Keratinocyte (primary cell): ENCODE results near the gene POLR1B.

ENCODE experiments used
- EZH2 ChIP-seq: IDR thresholded peaks from one replicate; pipeline ENCODE4 v1.6.1; 2012; ENCODE audit warnings: inconsistent platforms, mild to moderate bottlenecking, low read length, moderate library complexity
- TF ChIP-seq, protein P1 (sequence below), 3 experiments: IDR thresholded peaks in 1 of 3; conservative IDR thresholded peaks in 1 of 3; optimal IDR thresholded peaks in 1 of 3; 2 replicates in 2 of 3; 3 replicates in 1 of 3; pipeline versions ENCODE3 to v1.5.1; 2011; ENCODE audit warnings: low read length in 3 of 3, mild to moderate bottlenecking in 3 of 3, moderate library complexity in 2 of 3, control low read depth in 1 of 3, inconsistent platforms in 1 of 3; ENCODE audit not compliant: insufficient read depth in 2 of 3; ENCODE audit errors: extremely low read depth in 1 of 3

DNA sequence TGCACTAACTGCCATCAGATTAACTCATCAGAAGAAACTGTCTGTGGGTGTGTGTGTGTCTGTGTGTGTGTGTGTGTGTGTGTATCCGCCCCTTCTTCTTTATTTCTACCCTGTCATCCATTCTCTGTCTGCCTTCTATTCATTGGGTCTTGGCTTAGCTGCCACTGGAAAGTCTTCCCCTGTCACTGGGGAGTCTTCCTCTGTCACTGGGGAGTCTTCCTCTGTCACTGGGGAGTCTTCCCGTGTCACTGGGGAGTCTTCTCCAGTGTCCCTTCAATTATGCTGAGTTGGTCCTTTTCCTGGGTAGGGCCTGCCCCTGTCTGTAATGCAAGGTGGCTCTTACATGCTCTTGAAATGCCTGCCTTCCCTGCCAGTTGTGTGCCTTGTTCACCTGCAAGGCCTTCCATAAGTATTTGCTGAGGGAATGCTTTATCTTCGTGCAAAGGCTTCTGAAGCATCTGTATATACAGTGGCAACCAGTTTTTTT, 18.9 kb upstream of the POLR1B start:
- TF ChIP-seq, protein P1, sequence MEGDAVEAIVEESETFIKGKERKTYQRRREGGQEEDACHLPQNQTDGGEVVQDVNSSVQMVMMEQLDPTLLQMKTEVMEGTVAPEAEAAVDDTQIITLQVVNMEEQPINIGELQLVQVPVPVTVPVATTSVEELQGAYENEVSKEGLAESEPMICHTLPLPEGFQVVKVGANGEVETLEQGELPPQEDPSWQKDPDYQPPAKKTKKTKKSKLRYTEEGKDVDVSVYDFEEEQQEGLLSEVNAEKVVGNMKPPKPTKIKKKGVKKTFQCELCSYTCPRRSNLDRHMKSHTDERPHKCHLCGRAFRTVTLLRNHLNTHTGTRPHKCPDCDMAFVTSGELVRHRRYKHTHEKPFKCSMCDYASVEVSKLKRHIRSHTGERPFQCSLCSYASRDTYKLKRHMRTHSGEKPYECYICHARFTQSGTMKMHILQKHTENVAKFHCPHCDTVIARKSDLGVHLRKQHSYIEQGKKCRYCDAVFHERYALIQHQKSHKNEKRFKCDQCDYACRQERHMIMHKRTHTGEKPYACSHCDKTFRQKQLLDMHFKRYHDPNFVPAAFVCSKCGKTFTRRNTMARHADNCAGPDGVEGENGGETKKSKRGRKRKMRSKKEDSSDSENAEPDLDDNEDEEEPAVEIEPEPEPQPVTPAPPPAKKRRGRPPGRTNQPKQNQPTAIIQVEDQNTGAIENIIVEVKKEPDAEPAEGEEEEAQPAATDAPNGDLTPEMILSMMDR (optimal IDR thresholded peaks at IDR 0.05 in 1 of 3, IDR thresholded peaks at IDR 0.05 in 1 of 3, conservative IDR thresholded peaks at IDR 0.05 in 1 of 3; ENCODE audit: extremely low read depth in 1 of 3, insufficient read depth in 2 of 3, low read length in 3 of 3), result no peak
- no peak for TF ChIP-seq EZH2
